Neural crest cell (in vitro differentiated cells): ENCODE results near the gene PER3. TPM values are rescaled to one million over a fixed set of nuclear protein-coding genes. Genes with fewer than 3 reads are reported as not detected.

Experiments used
- DNase-seq: peaks from one replicate; pipeline ENCODE4 v3.0.0; 2021; ENCODE audit warnings: low read depth, mixed read lengths, low spot score
- H3K27ac Mint-ChIP-seq: one replicate; pipeline ENCODE4 v1.8.0; 2021; ENCODE audit warnings: mild to moderate bottlenecking, mixed read lengths; ENCODE audit not compliant: unreplicated experiment
- H3K27me3 Mint-ChIP-seq: 2 replicates; pipeline ENCODE4 v1.8.0; 2021; ENCODE audit warnings: low read depth, mild to moderate bottlenecking, mixed read lengths
- H3K36me3 Mint-ChIP-seq: 2 replicates; pipeline ENCODE4 v1.8.0; 2021; ENCODE audit warnings: low read depth, mild to moderate bottlenecking, mixed read lengths
- H3K4me1 Mint-ChIP-seq: 2 replicates; pipeline ENCODE4 v1.8.0; 2021; ENCODE audit warnings: mixed read lengths
- H3K4me3 Mint-ChIP-seq: one replicate; pipeline ENCODE4 v1.8.0; 2021; ENCODE audit warnings: mild to moderate bottlenecking, mixed read lengths
- H3K9me3 Mint-ChIP-seq: 2 replicates; pipeline ENCODE4 v1.8.0; 2021; ENCODE audit warnings: mixed read lengths
- total RNA-seq: library from RNA; stranded (reverse); gene quantifications from 2 replicates; pipeline ENCODE4 v1.2.1, GENCODE V29; 2021
- TF ChIP-seq, protein P1 (sequence below): fragments of 200-600 bp; sonication (generic); conservative IDR thresholded peaks from 2 replicates; pipeline ENCODE4 v1.5.0; 2021; ENCODE audit warnings: antibody characterized with exemption, mild to moderate bottlenecking

Gene PER3
- total RNA-seq, 1 donor from 2014 or later, result 5.3 TPM

DNA sequence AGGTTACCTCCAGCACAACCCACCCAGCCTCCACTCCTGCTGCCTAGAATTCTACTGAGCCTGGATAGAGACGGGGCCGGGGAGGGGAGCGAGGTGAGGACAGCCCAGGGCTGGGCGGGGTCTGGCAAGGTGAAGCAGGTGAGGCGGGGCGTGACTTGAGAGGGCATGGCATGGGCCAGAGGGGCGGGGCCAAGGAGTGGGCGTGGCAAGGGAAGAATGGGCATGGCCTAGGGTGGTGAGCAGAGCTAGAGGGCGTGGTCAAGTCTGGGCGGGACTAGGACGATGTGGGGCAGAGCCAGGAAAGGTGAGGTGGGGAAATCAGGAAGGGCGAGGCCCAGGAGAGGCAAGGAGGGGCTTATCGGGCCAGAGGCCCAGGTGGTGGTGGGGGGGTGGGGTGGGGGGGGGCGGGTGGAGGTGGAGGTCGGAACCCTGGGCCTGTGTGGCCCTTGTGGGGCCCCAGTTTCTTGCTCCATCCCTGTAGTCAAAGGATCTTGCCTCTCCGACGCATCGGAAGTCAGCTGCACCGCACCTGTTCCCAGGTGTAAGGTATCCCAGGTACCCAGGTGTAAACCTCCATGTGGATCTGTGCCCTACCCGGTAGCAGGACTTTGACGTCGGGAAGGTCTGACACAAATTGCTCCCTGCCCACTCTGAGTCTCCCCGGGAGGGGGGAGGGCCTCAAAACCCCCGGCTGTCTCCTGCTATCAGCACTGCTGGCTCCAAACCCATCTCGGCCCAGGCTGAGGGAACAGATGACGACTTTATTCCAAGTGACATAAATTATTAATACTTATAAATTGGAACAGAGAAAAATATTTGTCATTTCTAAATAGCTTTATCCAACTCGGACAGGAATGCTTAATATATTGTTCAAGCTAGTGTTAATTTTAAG lies 101.7 kb downstream of the PER3 start:
- H3K4me1 Mint-ChIP-seq, result no peaks in the 10 kb centered on the region
- H3K4me3 Mint-ChIP-seq, result no peak overlapping the region
- TF ChIP-seq, protein P1, sequence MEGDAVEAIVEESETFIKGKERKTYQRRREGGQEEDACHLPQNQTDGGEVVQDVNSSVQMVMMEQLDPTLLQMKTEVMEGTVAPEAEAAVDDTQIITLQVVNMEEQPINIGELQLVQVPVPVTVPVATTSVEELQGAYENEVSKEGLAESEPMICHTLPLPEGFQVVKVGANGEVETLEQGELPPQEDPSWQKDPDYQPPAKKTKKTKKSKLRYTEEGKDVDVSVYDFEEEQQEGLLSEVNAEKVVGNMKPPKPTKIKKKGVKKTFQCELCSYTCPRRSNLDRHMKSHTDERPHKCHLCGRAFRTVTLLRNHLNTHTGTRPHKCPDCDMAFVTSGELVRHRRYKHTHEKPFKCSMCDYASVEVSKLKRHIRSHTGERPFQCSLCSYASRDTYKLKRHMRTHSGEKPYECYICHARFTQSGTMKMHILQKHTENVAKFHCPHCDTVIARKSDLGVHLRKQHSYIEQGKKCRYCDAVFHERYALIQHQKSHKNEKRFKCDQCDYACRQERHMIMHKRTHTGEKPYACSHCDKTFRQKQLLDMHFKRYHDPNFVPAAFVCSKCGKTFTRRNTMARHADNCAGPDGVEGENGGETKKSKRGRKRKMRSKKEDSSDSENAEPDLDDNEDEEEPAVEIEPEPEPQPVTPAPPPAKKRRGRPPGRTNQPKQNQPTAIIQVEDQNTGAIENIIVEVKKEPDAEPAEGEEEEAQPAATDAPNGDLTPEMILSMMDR, result no peak
- peaks cover 21% of the 10 kb centered on the region for H3K27me3 Mint-ChIP-seq
- no peak for DNase-seq
- H3K9me3 Mint-ChIP-seq, result peaks cover 7% of the 10 kb centered on the region
- H3K36me3 Mint-ChIP-seq, result no peaks in the 10 kb centered on the region
- no peak overlapping the region for H3K27ac Mint-ChIP-seq

DNA sequence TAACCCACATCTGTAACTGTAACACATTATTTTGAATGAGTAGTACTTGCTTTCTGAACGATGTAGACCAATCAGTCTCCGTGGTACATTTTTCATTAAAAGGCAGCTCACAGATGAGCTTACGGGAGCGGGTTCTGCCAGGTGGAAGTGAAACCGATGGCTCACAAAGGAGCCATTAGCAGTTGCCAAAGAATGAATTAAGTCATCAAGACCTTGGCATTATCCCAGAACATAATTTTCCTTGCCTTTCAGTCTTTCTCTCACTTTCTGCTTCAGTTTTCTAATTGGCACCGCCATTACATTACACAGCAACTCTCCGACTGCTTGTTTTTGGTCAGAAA lies 102.3 kb downstream of the PER3 start:
- TF ChIP-seq, protein P1, result no peak
- Mint-ChIP-seq H3K27ac (no peak overlapping the region), H3K27me3 (peaks cover 21% of the 10 kb centered on the region), H3K4me1 (no peaks in the 10 kb centered on the region), H3K9me3 (peaks cover 7% of the 10 kb centered on the region), H3K4me3 (no peak overlapping the region), H3K36me3 (no peaks in the 10 kb centered on the region)
- DNase-seq, result no peak

DNA sequence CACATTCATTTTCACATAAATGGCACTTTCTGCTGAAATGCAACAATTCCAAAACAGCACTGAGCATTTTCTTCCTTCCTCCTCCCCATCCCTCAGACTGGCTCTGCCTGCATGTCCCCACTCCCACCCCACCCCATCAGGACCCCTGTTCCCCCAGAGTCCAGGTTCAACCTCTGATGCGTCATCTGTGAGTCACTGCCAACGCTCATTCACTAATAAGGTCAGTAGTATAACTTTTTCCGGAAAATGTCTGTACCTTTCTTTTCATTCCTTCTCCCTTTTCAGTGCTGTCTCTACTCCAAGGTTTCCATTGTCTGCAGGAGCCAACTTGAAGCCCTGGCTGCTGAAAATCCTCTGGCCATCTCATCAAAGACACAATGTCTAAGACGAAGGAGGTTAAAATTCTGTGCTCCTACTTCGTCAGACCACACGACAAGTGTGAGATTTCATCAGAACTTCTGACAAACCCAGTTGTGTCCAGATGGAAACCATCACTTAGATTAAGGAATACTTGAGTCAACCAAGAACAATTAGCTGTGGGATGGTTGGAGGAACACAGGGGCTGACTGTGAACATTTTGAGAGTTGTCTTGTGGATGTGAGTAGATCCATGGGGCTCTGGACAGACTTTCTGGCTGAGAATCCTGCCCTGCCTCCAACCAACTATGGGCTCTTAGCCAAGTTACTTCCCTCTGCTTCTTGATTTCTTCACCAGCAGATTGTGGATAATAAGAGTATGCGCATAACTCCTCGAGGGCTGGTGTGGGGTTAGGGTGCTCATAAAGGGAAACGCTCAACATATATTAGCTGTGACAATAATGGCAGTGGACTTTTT lies 104.4 kb downstream of the PER3 start:
- H3K4me1 Mint-ChIP-seq, result no peaks in the 10 kb centered on the region
- no peak for DNase-seq
- peaks cover 7% of the 10 kb centered on the region for H3K9me3 Mint-ChIP-seq
- TF ChIP-seq, protein P1, result no peak
- H3K27me3 Mint-ChIP-seq, result peaks cover 21% of the 10 kb centered on the region
- no peak overlapping the region for H3K27ac Mint-ChIP-seq
- H3K36me3 Mint-ChIP-seq, result no peaks in the 10 kb centered on the region
- H3K4me3 Mint-ChIP-seq, result no peak overlapping the region

DNA sequence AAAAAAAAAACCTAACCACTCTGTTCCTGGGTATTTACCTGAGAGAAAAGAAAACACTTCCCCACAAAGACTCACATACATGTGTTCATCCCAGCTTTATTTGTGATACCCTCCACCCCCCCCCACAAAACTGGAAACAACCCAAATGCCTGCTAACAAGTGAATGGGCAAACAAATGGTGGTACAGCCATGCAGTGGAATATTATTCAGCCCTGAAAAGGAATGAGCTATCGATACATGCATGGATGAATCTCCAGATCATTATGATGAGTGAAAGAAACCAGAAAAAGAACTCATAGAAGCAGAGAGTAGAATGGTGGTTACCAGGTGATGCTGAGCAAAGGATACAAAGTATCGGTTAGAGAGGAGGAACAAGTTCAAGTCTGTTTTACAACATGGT lies 106.8 kb downstream of the PER3 start:
- H3K4me1 Mint-ChIP-seq, result no peaks in the 10 kb centered on the region
- no peaks in the 10 kb centered on the region for H3K36me3 Mint-ChIP-seq
- H3K4me3 Mint-ChIP-seq, result no peak overlapping the region
- no peak for DNase-seq
- H3K27ac Mint-ChIP-seq, result no peak overlapping the region
- TF ChIP-seq, protein P1, result no peak
- peaks cover 11% of the 10 kb centered on the region for H3K27me3 Mint-ChIP-seq
- no peaks in the 10 kb centered on the region for H3K9me3 Mint-ChIP-seq

DNA sequence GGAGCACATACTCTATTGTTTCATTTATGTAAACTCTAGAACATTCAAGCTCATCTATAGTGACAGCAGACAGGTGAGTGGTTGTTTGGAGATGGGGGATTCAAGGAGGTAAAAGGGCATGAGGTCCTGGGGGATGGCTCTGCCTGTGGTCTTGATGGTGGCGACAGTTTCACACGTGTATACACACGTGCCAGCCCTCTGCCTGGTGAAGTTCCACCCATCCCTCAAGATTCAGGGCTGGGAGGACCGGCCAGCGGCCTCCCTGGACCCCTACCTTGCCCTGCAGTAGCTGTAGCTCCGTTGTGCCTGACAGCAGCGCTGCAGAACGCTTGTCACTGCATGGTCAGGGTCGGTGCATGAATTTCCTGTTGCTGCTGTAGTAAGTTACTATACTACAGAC lies 107.7 kb downstream of the PER3 start:
- TF ChIP-seq, protein P1, result no peak

More for the DNA sequence above, 107.7 kb downstream of the PER3 start:
- H3K27me3 Mint-ChIP-seq, result peaks cover 11% of the 10 kb centered on the region
- no peaks in the 10 kb centered on the region for H3K36me3 Mint-ChIP-seq
- H3K9me3 Mint-ChIP-seq, result no peaks in the 10 kb centered on the region
- DNase-seq, result no peak
- no peak overlapping the region for H3K27ac Mint-ChIP-seq
- no peak overlapping the region for H3K4me3 Mint-ChIP-seq
- H3K4me1 Mint-ChIP-seq, result no peaks in the 10 kb centered on the region
